Endothelial cell of umbilical vein (primary cell): Measurements from ENCODE around the gene ST6GALNAC3. TPM values are rescaled to one million over a fixed set of nuclear protein-coding genes. Genes with fewer than 3 reads are reported as not detected.

Experiments
- BruUV-seq: library from RNA; stranded (reverse); fragments of 400-500 nt; replicated peaks from 2 replicates; lab custom pipeline; 2021; lab: Mats Ljungman, UMichigan
- CTCF ChIA-PET: fragments of 300-600, 350-600 bp; sonication (Branson Sonifier 250); formaldehyde crosslinking; loops from one replicate; lab custom pipeline; 2021; ENCODE audit warnings: antibody characterized with exemption, inconsistent platforms; lab: Charles Lee
- POLR2A ChIA-PET: fragments of 300-600, 350-600 bp; sonication (Branson Sonifier 250); formaldehyde crosslinking; loops from one replicate; lab custom pipeline; 2021; ENCODE audit warnings: antibody characterized with exemption, inconsistent platforms; lab: Charles Lee
- DNase-seq: peaks from one replicate; pipeline ENCODE4 v3.0.0-alpha.2; 2011; ENCODE audit warnings: low read depth, low spot score
- FAIRE-seq: peaks from 2 replicates; lab custom pipeline; 2011; peaks lifted over from hg19 to GRCh38; lab: Jason Lieb, UNC
- H2AFZ ChIP-seq: 2 replicates; pipeline ENCODE4 v1.6.0; 2012; ENCODE audit warnings: low read depth, low read length, control low read depth, inconsistent platforms
- H3K27ac ChIP-seq: 2 replicates; pipeline ENCODE4 v1.5.1; 2011; ENCODE audit warnings: low read depth, mild to moderate bottlenecking, control low read depth, low read length, moderate library complexity; ENCODE audit not compliant: insufficient read depth
- H3K27me3 ChIP-seq, 2 experiments: 2 replicates each; pipeline versions ENCODE4 v1.6.0 to v1.6.1; 2011; ENCODE audit warnings: low read length in 2 of 2, mixed read lengths in 1 of 2; ENCODE audit not compliant: control insufficient read depth in 2 of 2, insufficient read depth in 2 of 2
- H3K36me3 ChIP-seq, 2 experiments: 2 replicates in 1 of 2; 3 replicates in 1 of 2; pipeline ENCODE4 v1.5.1; 2011; ENCODE audit warnings: low read length in 2 of 2, mild to moderate bottlenecking in 1 of 2, moderate library complexity in 1 of 2; ENCODE audit not compliant: control insufficient read depth in 2 of 2, insufficient read depth in 2 of 2; ENCODE audit errors: extremely low read depth in 1 of 2
- H3K4me1 ChIP-seq: 3 replicates; pipeline ENCODE4 v1.5.1; 2011; ENCODE audit warnings: mild to moderate bottlenecking, low read length; ENCODE audit not compliant: control insufficient read depth, insufficient read depth; ENCODE audit errors: extremely low read depth
- H3K4me2 ChIP-seq: 2 replicates; pipeline ENCODE4 v1.6.1; 2011; ENCODE audit warnings: low read length, control low read depth, mixed read lengths; ENCODE audit not compliant: insufficient read depth
- H3K4me3 ChIP-seq, 3 experiments: fragments of 200-600 bp in 1 of 3; sonication (generic), shearing (Covaris generic) in 1 of 3; replicated peaks in 1 of 3; 2 replicates each; pipeline ENCODE4 v1.5.1; 2011 to 2016; ENCODE audit warnings: control low read depth in 3 of 3, low read length in 3 of 3, mild to moderate bottlenecking in 2 of 3, inconsistent platforms in 1 of 3, low read depth in 1 of 3, moderate library complexity in 1 of 3; ENCODE audit not compliant: insufficient read depth in 1 of 3
- H3K79me2 ChIP-seq: 2 replicates; pipeline ENCODE4 v1.6.0; 2012; ENCODE audit warnings: low read length, inconsistent platforms; ENCODE audit not compliant: control insufficient read depth, insufficient read depth
- H3K9ac ChIP-seq: replicated peaks from 2 replicates; pipeline ENCODE3; 2011; ENCODE audit warnings: low read length, control low read depth; ENCODE audit not compliant: insufficient read depth; ENCODE audit errors: extremely low read depth
- H3K9me1 ChIP-seq: replicated peaks from 3 replicates; pipeline ENCODE4 v1.6.0; 2011; ENCODE audit warnings: mild to moderate bottlenecking, low read length; ENCODE audit not compliant: control insufficient read depth, insufficient read depth; ENCODE audit errors: extremely low read depth
- H3K9me3 ChIP-seq: replicated peaks from 2 replicates; pipeline ENCODE4 v1.5.1; 2012; ENCODE audit warnings: low read length, inconsistent platforms; ENCODE audit not compliant: control insufficient read depth, insufficient read depth
- H4K20me1 ChIP-seq: replicated peaks from 2 replicates; pipeline ENCODE3; 2011; ENCODE audit warnings: mild to moderate bottlenecking, low read length; ENCODE audit not compliant: control insufficient read depth, insufficient read depth; ENCODE audit errors: extremely low read depth
- EZH2 ChIP-seq: IDR thresholded peaks from 2 replicates; pipeline ENCODE4 v1.6.1; 2012; ENCODE audit warnings: borderline replicate concordance, low read depth, mild to moderate bottlenecking, moderate library complexity, low read length, inconsistent platforms; ENCODE audit not compliant: severe bottlenecking
- FOS ChIP-seq: IDR thresholded peaks from 2 replicates; pipeline ENCODE4 v1.6.1; 2011; ENCODE audit warnings: mild to moderate bottlenecking, low read length, moderate library complexity, borderline replicate concordance; ENCODE audit not compliant: insufficient read depth
- GATA2 ChIP-seq: IDR thresholded peaks from 2 replicates; pipeline ENCODE4 v1.7.0; 2011; ENCODE audit warnings: low read depth, mild to moderate bottlenecking, moderate library complexity, mixed read lengths, low read length; ENCODE audit not compliant: insufficient read length, insufficient read depth
- JUN ChIP-seq: IDR thresholded peaks from 2 replicates; pipeline ENCODE4 v1.6.1; 2011; ENCODE audit warnings: borderline replicate concordance, low read depth; ENCODE audit not compliant: insufficient read length, insufficient read depth
- dilution Hi-C: fragments of 300-500 bp; cut with MboI; formaldehyde crosslinking; loops from one replicate; pipeline ENCODE4 v1.15.0; 2019; ENCODE audit warnings: low sequenced_read_pairs; ENCODE audit not compliant: extremely low pct_ligation_motif_present
- intact Hi-C: fragments of 100-400 bp; cut with micrococcal nuclease; formaldehyde crosslinking; loops from one replicate; pipeline ENCODE4 v1.10.0; 2022
- polyA plus RNA-seq, 4 experiments: library from polyadenylated mRNA; depleted of rRNA in 3 of 4; stranded (reverse) in 3 of 4; unstranded in 1 of 4; fragments of >200 nt; gene quantifications; 2 replicates each; pipeline versions ENCODE4 v1.2.1 to v1.2.3, GENCODE V29; 2011 to 2012; ENCODE audit warnings: missing spikeins in 1 of 4
- total RNA-seq: library from RNA; stranded (reverse); gene quantifications from 2 replicates; pipeline ENCODE4 v1.2.3, GENCODE V29; 2021
- TF ChIP-seq, protein P1 (sequence below): IDR thresholded peaks from 2 replicates; pipeline ENCODE4 v1.6.1; 2011; ENCODE audit not compliant: insufficient read depth, insufficient read length

Gene ST6GALNAC3
- total and polyA plus RNA-seq, 2 donors (not counting 3 experiments of a cell fraction or from before 2014, with no cell fraction given): 7.6 to 48.3 TPM

DNA sequence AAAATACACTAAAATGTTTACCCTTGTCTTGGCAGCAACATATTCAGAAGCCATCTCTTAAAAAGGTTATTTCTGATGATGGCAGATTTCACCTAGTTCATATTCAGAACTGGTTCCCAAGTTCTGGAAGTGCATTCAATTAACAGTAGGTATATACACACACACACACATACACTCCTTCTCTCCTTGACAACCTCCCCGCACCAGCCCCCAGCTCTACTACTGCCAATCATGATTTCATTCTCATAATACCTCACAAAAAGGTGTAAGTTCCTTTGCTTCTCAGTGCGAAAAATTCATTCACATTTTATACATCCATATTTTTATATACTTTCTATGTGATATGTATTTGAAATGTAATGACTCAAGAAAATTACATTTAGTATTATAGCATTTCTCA, 564.6 kb downstream of the ST6GALNAC3 start:
- FAIRE-seq: no peak

DNA sequence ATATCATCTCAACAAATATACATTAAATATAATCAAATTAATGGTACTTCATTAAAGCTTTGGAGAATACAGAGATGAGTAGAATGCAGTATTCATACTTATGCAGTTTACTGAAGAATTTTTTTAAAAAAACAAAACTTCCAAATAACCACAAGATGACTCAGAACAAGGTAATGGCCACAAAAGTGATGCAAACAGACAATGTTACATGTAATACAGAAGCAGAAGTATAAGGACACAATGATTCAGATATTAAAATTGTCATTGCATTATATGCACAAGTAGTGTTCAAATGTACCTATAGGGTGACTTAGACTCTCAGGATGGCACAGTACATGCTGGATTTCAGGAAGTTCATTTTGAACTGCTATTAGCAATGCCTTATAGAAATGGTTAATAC, 565.5 kb downstream of the ST6GALNAC3 start:
- dilution Hi-C loops: no loop called here
- no TSS peak for BruUV-seq
- CTCF ChIA-PET: no interaction called here

More for the DNA sequence above, 564.6 kb downstream of the ST6GALNAC3 start:
- CTCF ChIA-PET: no interaction called here
- H4K20me1 ChIP-seq: no peaks in the 10 kb centered on the region
- H3K9me3 ChIP-seq: no peaks in the 10 kb centered on the region
- no TSS peak for BruUV-seq
- H3K27me3 ChIP-seq: no peaks in the 10 kb centered on the region
- H3K9me1 ChIP-seq: no peaks in the 10 kb centered on the region
- H3K9ac ChIP-seq: no peak overlapping the region
- no peak overlapping the region for H3K4me2 ChIP-seq
- TF ChIP-seq EZH2: no peak
- no peak for TF ChIP-seq FOS
- no peak for TF ChIP-seq GATA2
- TF ChIP-seq, protein P1, sequence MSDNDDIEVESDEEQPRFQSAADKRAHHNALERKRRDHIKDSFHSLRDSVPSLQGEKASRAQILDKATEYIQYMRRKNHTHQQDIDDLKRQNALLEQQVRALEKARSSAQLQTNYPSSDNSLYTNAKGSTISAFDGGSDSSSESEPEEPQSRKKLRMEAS: no peak
- POLR2A ChIA-PET: no interaction called here
- DNase-seq: no peak
- H3K4me1 ChIP-seq: no peaks in the 10 kb centered on the region
- no peaks in the 10 kb centered on the region for H3K79me2 ChIP-seq
- dilution Hi-C loops: no loop called here
- no peak overlapping the region for H2AFZ ChIP-seq
- intact Hi-C loops: no loop called here
- H3K36me3 ChIP-seq: no peaks in the 10 kb centered on the region
- no peak overlapping the region for H3K4me3 ChIP-seq
- H3K27ac ChIP-seq: no peak overlapping the region

More for the DNA sequence above, 565.5 kb downstream of the ST6GALNAC3 start:
- Histone ChIP-seq H4K20me1 (no peaks in the 10 kb centered on the region), H3K9me1 (no peaks in the 10 kb centered on the region), H3K36me3 (no peaks in the 10 kb centered on the region), H3K79me2 (no peaks in the 10 kb centered on the region), H3K27me3 (no peaks in the 10 kb centered on the region), H3K9ac (no peak overlapping the region), H3K4me3 (no peak overlapping the region), H3K4me2 (no peak overlapping the region), H3K4me1 (no peaks in the 10 kb centered on the region), H3K27ac (no peak overlapping the region), H3K9me3 (no peaks in the 10 kb centered on the region), H2AFZ (no peak overlapping the region)
- no peak for FAIRE-seq
- intact Hi-C loops: no loop called here
- no peak for DNase-seq
- TF ChIP-seq JUN (no peak), EZH2 (no peak), GATA2 (no peak)
- TF ChIP-seq, protein P1: no peak
- POLR2A ChIA-PET: no interaction called here
